Mesenchymal stem cell (in vitro differentiated cells and primary cell): ENCODE data around the gene RBP7.
A peak's percentile ranks its signal among the peaks of the same experiment; 100 is the strongest.
"Not testable (repeated sequence)": the region's sequence is repeated elsewhere in the genome, so short reads cannot be mapped to it uniquely, and the experiment has no call there.

Experiments
- DNase-seq: peaks from one replicate; pipeline ENCODE4 v3.0.0-alpha.2; 2013
- H2AFZ ChIP-seq: one replicate; pipeline ENCODE4 v1.6.1; 2013; ENCODE audit warnings: low read depth, mild to moderate bottlenecking, control low read depth, inconsistent platforms, low read length, moderate library complexity
- H2AK5ac ChIP-seq: 2 replicates; pipeline ENCODE4 v1.6.1; 2013; ENCODE audit warnings: low read length, moderate library complexity, mild to moderate bottlenecking, inconsistent platforms; ENCODE audit not compliant: severe bottlenecking
- H2BK120ac ChIP-seq: one replicate; pipeline ENCODE4 v1.6.1; 2013; ENCODE audit warnings: low read depth, mild to moderate bottlenecking, inconsistent platforms, low read length, moderate library complexity
- H2BK12ac ChIP-seq, 2 experiments: one replicate each; pipeline ENCODE4 v1.6.1; 2013; ENCODE audit warnings: inconsistent platforms in 2 of 2, low read length in 2 of 2, mild to moderate bottlenecking in 2 of 2, moderate library complexity in 2 of 2, control low read depth in 1 of 2
- H2BK15ac ChIP-seq: one replicate; pipeline ENCODE4 v1.6.1; 2013; ENCODE audit warnings: mild to moderate bottlenecking, low read depth, inconsistent platforms; ENCODE audit not compliant: poor library complexity, severe bottlenecking
- H2BK5ac ChIP-seq: 2 replicates; pipeline ENCODE4 v1.6.1; 2013; ENCODE audit warnings: low read depth, mild to moderate bottlenecking, low read length, control low read depth, inconsistent platforms; ENCODE audit not compliant: poor library complexity, severe bottlenecking
- H3K14ac ChIP-seq, 2 experiments: one replicate each; pipeline ENCODE4 v1.6.1; 2013; ENCODE audit warnings: inconsistent platforms in 2 of 2, low read length in 2 of 2, control low read depth in 1 of 2, mild to moderate bottlenecking in 1 of 2, moderate library complexity in 1 of 2
- H3K18ac ChIP-seq, 2 experiments: one replicate each; pipeline ENCODE4 v1.6.1; 2013; ENCODE audit warnings: inconsistent platforms in 2 of 2, low read length in 2 of 2, control low read depth in 1 of 2, low read depth in 1 of 2, mild to moderate bottlenecking in 1 of 2
- H3K23ac ChIP-seq, 2 experiments: one replicate each; pipeline ENCODE4 v1.6.1; 2013; ENCODE audit warnings: inconsistent platforms in 2 of 2, low read length in 2 of 2, mild to moderate bottlenecking in 2 of 2, moderate library complexity in 2 of 2, control low read depth in 1 of 2
- H3K27ac ChIP-seq: 2 replicates; pipeline ENCODE4 v1.5.1; 2013; ENCODE audit warnings: mild to moderate bottlenecking, moderate library complexity, low read length, control low read depth, inconsistent platforms; ENCODE audit not compliant: poor library complexity, severe bottlenecking
- H3K27me3 ChIP-seq, 2 experiments: 2 replicates each; pipeline versions ENCODE4 v1.6.1 to v1.7.0; 2013; ENCODE audit warnings: low read length in 2 of 2, mild to moderate bottlenecking in 2 of 2, moderate library complexity in 2 of 2, control low read depth in 1 of 2, inconsistent platforms in 1 of 2; ENCODE audit not compliant: control insufficient read depth in 1 of 2, insufficient read depth in 1 of 2
- H3K36me3 ChIP-seq, 2 experiments: 2 replicates each; pipeline versions ENCODE4 v1.6.1 to v1.7.0; 2013; ENCODE audit warnings: low read length in 2 of 2, control low read depth in 1 of 2, inconsistent platforms in 1 of 2, low read depth in 1 of 2, mild to moderate bottlenecking in 1 of 2; ENCODE audit not compliant: insufficient read depth in 2 of 2, control insufficient read depth in 1 of 2
- H3K4ac ChIP-seq, 2 experiments: one replicate each; pipeline ENCODE4 v1.6.1; 2013; ENCODE audit warnings: inconsistent platforms in 2 of 2, low read length in 2 of 2, mild to moderate bottlenecking in 2 of 2, moderate library complexity in 2 of 2, control low read depth in 1 of 2, low read depth in 1 of 2
- H3K4me1 ChIP-seq: 2 replicates; pipeline ENCODE4 v1.6.1; 2013; ENCODE audit warnings: low read depth, low read length, control low read depth; ENCODE audit not compliant: control insufficient read depth, insufficient read depth
- H3K4me2 ChIP-seq: 2 replicates; pipeline ENCODE4 v1.6.1; 2013; ENCODE audit warnings: low read length, mild to moderate bottlenecking, inconsistent platforms; ENCODE audit not compliant: poor library complexity, severe bottlenecking
- H3K4me3 ChIP-seq, 2 experiments: 2 replicates each; pipeline versions ENCODE4 v1.5.1 to v1.7.0; 2013; ENCODE audit warnings: low read length in 2 of 2, mild to moderate bottlenecking in 2 of 2, control low read depth in 1 of 2, low read depth in 1 of 2; ENCODE audit not compliant: insufficient read depth in 1 of 2
- H3K79me1 ChIP-seq: replicated peaks from 2 replicates; pipeline ENCODE4 v1.6.1; 2013; ENCODE audit warnings: mild to moderate bottlenecking, control low read depth, low read length, inconsistent platforms; ENCODE audit not compliant: poor library complexity, severe bottlenecking
- H3K9ac ChIP-seq: 2 replicates; pipeline ENCODE4 v1.7.0; 2013; ENCODE audit warnings: mild to moderate bottlenecking, low read length, moderate library complexity
- H3K9me3 ChIP-seq: 2 replicates; pipeline ENCODE4 v1.7.0; 2013; ENCODE audit warnings: mild to moderate bottlenecking, low read length; ENCODE audit not compliant: control insufficient read depth
- H4K8ac ChIP-seq: one replicate; pipeline ENCODE4 v1.6.1; 2013; ENCODE audit warnings: inconsistent platforms, mild to moderate bottlenecking, low read length, moderate library complexity
- H4K91ac ChIP-seq: one replicate; pipeline ENCODE4 v1.6.1; 2013; ENCODE audit warnings: mild to moderate bottlenecking, low read length, inconsistent platforms
- WGBS: methylation state at CpG from one replicate; pipeline ENCODE4 v1.1.7; 2013; ENCODE audit warnings: mixed read lengths; 5-methylcytosine and 5-hydroxymethylcytosine counted together

The RBP7 gene

DNA sequence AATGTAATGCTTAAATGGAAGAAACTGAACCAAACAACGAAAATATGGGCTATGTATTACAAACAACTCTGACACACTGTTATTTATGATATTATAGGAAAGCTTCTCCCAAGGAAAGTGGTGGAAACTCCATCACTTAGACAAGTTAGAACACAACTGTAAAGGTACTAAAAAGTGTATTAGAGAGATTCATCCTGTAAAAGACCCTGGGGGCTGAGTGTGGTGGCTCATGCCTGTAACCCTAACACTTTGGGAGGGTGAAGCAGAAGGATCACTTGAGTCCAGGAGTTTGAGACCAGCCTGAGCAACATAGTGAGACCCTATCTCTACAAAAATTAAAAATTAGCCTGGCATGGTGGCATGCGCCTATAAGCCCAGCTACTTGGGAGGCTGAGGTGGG lies 28.3 kb downstream of the RBP7 start:
- Histone ChIP-seq H4K91ac (no peak overlapping the region), H3K4me3 (no peak overlapping the region), H3K9ac (no peak overlapping the region), H3K18ac (no peak overlapping the region), H2BK15ac (no peak overlapping the region), H4K8ac (no peak overlapping the region), H2BK12ac (no peak overlapping the region), H3K27ac (no peak overlapping the region), H2BK5ac (no peak overlapping the region), H3K23ac (no peak overlapping the region), H3K9me3 (no peaks in the 10 kb centered on the region), H3K4me1 (no peaks in the 10 kb centered on the region), H3K27me3 (no peaks in the 10 kb centered on the region), H3K14ac (no peak overlapping the region), H3K79me1 (no peaks in the 10 kb centered on the region), H3K36me3 (no peaks in the 10 kb centered on the region), H2AK5ac (no peak overlapping the region), H2AFZ (no peak overlapping the region), H3K4me2 (no peak overlapping the region), H2BK120ac (no peak overlapping the region), H3K4ac (no peak overlapping the region)
- WGBS, result 86% methylated on average over 1 of the region's 2 CpGs
- DNase-seq, result no peak

GRCh38 chr1:10027027-10027426 lies 30.0 kb downstream of the RBP7 start:
- H3K4me3 ChIP-seq, result no peak overlapping the region

DNA sequence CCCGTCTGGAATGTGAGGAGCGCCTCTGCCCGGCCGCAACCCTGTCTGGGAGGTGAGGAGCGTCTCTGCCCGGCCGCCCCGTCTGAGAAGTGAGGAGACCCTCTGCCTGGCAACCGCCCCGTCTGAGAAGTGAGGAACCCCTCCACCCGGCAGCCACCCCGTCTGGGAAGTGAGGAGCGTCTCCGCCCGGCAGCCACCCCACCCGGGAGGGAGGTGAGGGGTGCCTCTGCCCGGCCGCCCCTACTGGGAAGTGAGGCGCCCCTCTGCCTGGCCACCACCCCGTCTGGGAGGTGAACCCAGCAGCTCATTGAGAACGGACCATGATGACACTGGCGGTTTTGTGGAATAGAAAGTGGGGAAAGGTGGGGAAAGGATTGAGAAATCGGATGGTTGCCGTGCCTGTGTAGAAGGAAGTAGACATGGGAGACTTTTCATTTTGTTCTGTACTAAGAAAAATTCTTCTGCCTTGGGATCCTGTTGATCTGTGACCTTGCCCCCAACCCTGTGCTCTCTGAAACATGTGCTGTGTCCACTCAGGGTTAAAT lies 32.0 kb downstream of the RBP7 start:
- not testable (repeated sequence) for H2BK120ac ChIP-seq, H3K9ac ChIP-seq, H3K18ac ChIP-seq, H3K79me1 ChIP-seq, H3K23ac ChIP-seq, H3K36me3 ChIP-seq, H3K4me3 ChIP-seq, H3K14ac ChIP-seq, H2BK15ac ChIP-seq, H3K4me1 ChIP-seq, H2AK5ac ChIP-seq, H3K9me3 ChIP-seq, H3K27ac ChIP-seq, H4K91ac ChIP-seq, DNase-seq, H4K8ac ChIP-seq, H3K27me3 ChIP-seq, H2BK12ac ChIP-seq, H2BK5ac ChIP-seq, H3K4me2 ChIP-seq, H2AFZ ChIP-seq, H3K4ac ChIP-seq
- 95% methylated on average over 23 of the region's 24 CpGs for WGBS

More at GRCh38 chr1:10027027-10027426, 30.0 kb downstream of the RBP7 start:
- no peak overlapping the region for H2BK15ac ChIP-seq
- no peak overlapping the region for H3K23ac ChIP-seq
- no peaks in the 10 kb centered on the region for H3K36me3 ChIP-seq
- H3K14ac ChIP-seq, result no peak overlapping the region
- H2AK5ac ChIP-seq, result no peak overlapping the region
- no peak overlapping the region for H3K27ac ChIP-seq
- H3K18ac ChIP-seq, result no peak overlapping the region
- no peak overlapping the region for H2BK5ac ChIP-seq
- H2BK12ac ChIP-seq, result no peak overlapping the region
- no peaks in the 10 kb centered on the region for H3K9me3 ChIP-seq
- H2BK120ac ChIP-seq, result no peak overlapping the region
- peaks cover 3% of the 10 kb centered on the region for H3K4me1 ChIP-seq
- no peaks in the 10 kb centered on the region for H3K79me1 ChIP-seq
- H2AFZ ChIP-seq, result no peak overlapping the region
- no peaks in the 10 kb centered on the region for H3K27me3 ChIP-seq
- DNase-seq, result no peak
- no peak overlapping the region for H3K4me2 ChIP-seq
- H3K9ac ChIP-seq, result no peak overlapping the region
- no peak overlapping the region for H4K91ac ChIP-seq
- H3K4ac ChIP-seq, result no peak overlapping the region
- H4K8ac ChIP-seq, result no peak overlapping the region

- Histone ChIP-seq H2BK120ac (no peak overlapping the region), H2BK5ac (no peak overlapping the region), H2BK15ac (no peak overlapping the region), H3K36me3 (peaks cover 0 to 5% of the 10 kb centered on the region in 2 experiments), H3K4me3 (no peak overlapping the region), H3K18ac (no peak overlapping the region), H3K4ac (no peak overlapping the region), H4K91ac (no peak overlapping the region), H3K4me2 (no peak overlapping the region), H2BK12ac (no peak overlapping the region), H3K14ac (no peak overlapping the region), H3K9me3 (no peaks in the 10 kb centered on the region), H3K79me1 (no peaks in the 10 kb centered on the region), H3K4me1 (peaks cover 3% of the 10 kb centered on the region), H3K23ac (no peak overlapping the region), H2AFZ (no peak overlapping the region), H3K27me3 (no peaks in the 10 kb centered on the region), H2AK5ac (no peak overlapping the region), H4K8ac (no peak overlapping the region), H3K9ac (no peak overlapping the region), H3K27ac (no peak overlapping the region)
- DNase-seq, result peak; percentile 41
- WGBS, result no CpG with 5 or more reads among the region's 3 CpGs
These were observed 34.4 kb downstream of the RBP7 start for GRCh38 chr1:10031461-10031860.
